IMR-90 (cell line): ENCODE results near the gene IRF4. TPM values are rescaled to one million over a fixed set of nuclear protein-coding genes. Genes with fewer than 3 reads are reported as not detected.

Experiments used
- ATAC-seq: fragments of 200-7000 bp; cut with Tn5 transposase; 2 replicates; pipeline ENCODE4 v1.9.1; 2020; ENCODE audit warnings: low read depth, mild to moderate bottlenecking, moderate library complexity
- BruUV-seq: library from RNA; stranded (reverse); fragments of 400-500 nt; replicated peaks from 2 replicates; lab custom pipeline; 2021; lab: Mats Ljungman, UMichigan
- CTCF ChIA-PET: fragments of 300-600 bp; formaldehyde crosslinking; extraction: SDS; loops from one replicate; lab custom pipeline; 2021; ENCODE audit warnings: antibody characterized with exemption; lab: Yijun Ruan, JAX
- POLR2A ChIA-PET: fragments of 300-600 bp; sonication (Branson Sonifier 250); formaldehyde crosslinking; loops from one replicate; lab custom pipeline; 2022; ENCODE audit warnings: antibody characterized with exemption; ENCODE audit not compliant: unreplicated experiment; lab: Charles Lee
- DNase-seq: peaks from one replicate; pipeline ENCODE4 v3.0.0; 2013
- H2AFZ ChIP-seq: replicated peaks from 2 replicates; pipeline ENCODE3; 2013; ENCODE audit warnings: low read length, mild to moderate bottlenecking; ENCODE audit not compliant: poor library complexity
- H2AK5ac ChIP-seq: 2 replicates; pipeline ENCODE4 v1.6.1; 2013; ENCODE audit warnings: low read depth, low read length, inconsistent platforms
- H2AK9ac ChIP-seq: replicated peaks from 2 replicates; pipeline ENCODE3; 2013; ENCODE audit warnings: mild to moderate bottlenecking, low read depth, low read length, moderate library complexity; ENCODE audit not compliant: poor library complexity
- H2BK120ac ChIP-seq: 2 replicates; pipeline ENCODE4 v1.6.1; 2013; ENCODE audit warnings: low read depth, low read length, inconsistent platforms
- H2BK15ac ChIP-seq: 3 replicates; pipeline ENCODE4 v1.6.1; 2013; ENCODE audit warnings: low read depth, low read length, inconsistent platforms
- H2BK20ac ChIP-seq: 2 replicates; pipeline ENCODE4 v1.6.1; 2013; ENCODE audit warnings: low read depth, mild to moderate bottlenecking, inconsistent platforms, low read length, moderate library complexity
- H2BK5ac ChIP-seq: 2 replicates; pipeline ENCODE4 v1.6.1; 2013; ENCODE audit warnings: mild to moderate bottlenecking, low read depth, low read length, inconsistent platforms; ENCODE audit not compliant: poor library complexity, severe bottlenecking
- H3K14ac ChIP-seq: replicated peaks from 2 replicates; pipeline ENCODE4 v1.6.1; 2013; ENCODE audit warnings: low read depth, low read length, inconsistent platforms
- H3K18ac ChIP-seq: 2 replicates; pipeline ENCODE4 v1.6.1; 2013; ENCODE audit warnings: low read depth, low read length, control low read depth
- H3K23ac ChIP-seq: 2 replicates; pipeline ENCODE4 v1.6.1; 2013; ENCODE audit warnings: low read depth, low read length, inconsistent platforms
- H3K27ac ChIP-seq: 2 replicates; pipeline ENCODE4 v1.5.1; 2013; ENCODE audit warnings: mild to moderate bottlenecking, control low read depth, low read length; ENCODE audit not compliant: insufficient read depth
- H3K27me3 ChIP-seq: 2 replicates; pipeline ENCODE4 v1.6.1; 2013; ENCODE audit warnings: low read length; ENCODE audit not compliant: control insufficient read depth, insufficient read depth
- H3K36me3 ChIP-seq: 2 replicates; pipeline ENCODE4 v1.6.1; 2013; ENCODE audit warnings: low read length, mixed read lengths; ENCODE audit not compliant: control insufficient read depth, insufficient read depth
- H3K4ac ChIP-seq: 2 replicates; pipeline ENCODE4 v1.6.1; 2013; ENCODE audit warnings: low read depth, low read length, inconsistent platforms
- H3K4me1 ChIP-seq: 2 replicates; pipeline ENCODE4 v1.6.1; 2013; ENCODE audit warnings: low read length, mixed read lengths; ENCODE audit not compliant: control insufficient read depth, insufficient read depth
- H3K4me2 ChIP-seq: 2 replicates; pipeline ENCODE4 v1.6.1; 2013; ENCODE audit warnings: low read depth, mild to moderate bottlenecking, control low read depth, low read length, moderate library complexity
- H3K4me3 ChIP-seq: 2 replicates; pipeline ENCODE4 v1.5.1; 2013; ENCODE audit warnings: low read depth, mild to moderate bottlenecking, control low read depth, low read length, moderate library complexity; ENCODE audit not compliant: insufficient read depth
- H3K56ac ChIP-seq: 2 replicates; pipeline ENCODE4 v1.6.1; 2013; ENCODE audit warnings: low read length, inconsistent platforms; ENCODE audit not compliant: insufficient read depth; ENCODE audit errors: extremely low read depth
- H3K79me1 ChIP-seq, 2 experiments: 2 replicates each; pipeline ENCODE4 v1.6.1; 2013; ENCODE audit warnings: low read length in 2 of 2, inconsistent platforms in 1 of 2, low read depth in 1 of 2
- H3K9ac ChIP-seq: 2 replicates; pipeline ENCODE4 v1.6.1; 2013; ENCODE audit warnings: low read depth, low read length, control low read depth
- H3K9me1 ChIP-seq: 2 replicates; pipeline ENCODE4 v1.6.1; 2013; ENCODE audit warnings: low read length, inconsistent platforms; ENCODE audit not compliant: insufficient read depth
- H3K9me3 ChIP-seq: 2 replicates; pipeline ENCODE4 v1.6.1; 2013; ENCODE audit warnings: low read length; ENCODE audit not compliant: control insufficient read depth, insufficient read depth
- H4K20me1 ChIP-seq: 2 replicates; pipeline ENCODE4 v1.6.1; 2013; ENCODE audit warnings: low read length, inconsistent platforms; ENCODE audit not compliant: insufficient read depth
- H4K5ac ChIP-seq: 2 replicates; pipeline ENCODE4 v1.6.1; 2013; ENCODE audit warnings: mild to moderate bottlenecking, low read depth, low read length, control low read depth
- H4K8ac ChIP-seq, 2 experiments: 2 replicates each; pipeline ENCODE4 v1.6.1; 2013; ENCODE audit warnings: low read depth in 2 of 2, low read length in 2 of 2, control low read depth in 1 of 2, inconsistent platforms in 1 of 2
- H4K91ac ChIP-seq: 2 replicates; pipeline ENCODE4 v1.6.1; 2013; ENCODE audit warnings: low read depth, low read length, inconsistent platforms; ENCODE audit not compliant: insufficient read depth
- BHLHE40 ChIP-seq: fragments of 150-350 bp; IDR thresholded peaks from 2 replicates; pipeline ENCODE4 v1.6.1; 2016; ENCODE audit warnings: mild to moderate bottlenecking, low read depth, low read length
- CEBPB ChIP-seq: IDR thresholded peaks from 2 replicates; pipeline ENCODE4 v1.6.1; 2012; ENCODE audit warnings: low read depth, low read length, improper control_type of control experiment
- CTCF ChIP-seq: conservative IDR thresholded peaks from 2 replicates; pipeline ENCODE4 v1.5.1; 2012; ENCODE audit warnings: mild to moderate bottlenecking, low read depth, low read length, improper control_type of control experiment
- FOS ChIP-seq: fragments of 150-350 bp; IDR thresholded peaks from 2 replicates; pipeline ENCODE4 v1.6.1; 2016; ENCODE audit warnings: low read depth, low read length
- MAFK ChIP-seq: IDR thresholded peaks from 2 replicates; pipeline ENCODE4 v1.6.1; 2012; ENCODE audit warnings: low read depth, low read length, improper control_type of control experiment
- WGBS, 2 experiments: methylation state at CpG; one replicate each; pipeline versions ENCODE4 v1.1.5 to v1.1.7; 2013; ENCODE audit warnings: missing lambda C conversion rate in 2 of 2; ENCODE audit not compliant: insufficient read length in 1 of 2; ENCODE audit errors: extremely low coverage in 2 of 2; 5-methylcytosine and 5-hydroxymethylcytosine counted together
- dilution Hi-C: fragments of 300-500 bp; cut with HindIII; formaldehyde crosslinking; loops from one replicate; pipeline ENCODE4 v1.14.3; 2018; ENCODE audit warnings: low sequenced_read_pairs; ENCODE audit not compliant: unreplicated experiment
- in situ Hi-C: fragments of 300-500 bp; cut with MboI; formaldehyde crosslinking; loops from 3 replicates; pipeline ENCODE4 v1.14.3; 2019; ENCODE audit warnings: low sequenced_read_pairs, inconsistent platforms, mixed read lengths
- intact Hi-C: fragments of 100-400 bp; cut with micrococcal nuclease; formaldehyde crosslinking; loops from 2 replicates; pipeline ENCODE4 v1.10.0; 2022
- polyA plus RNA-seq, 3 experiments: library from polyadenylated mRNA; depleted of rRNA; stranded (reverse); fragments of >200 nt; gene quantifications; 2 replicates each; pipeline ENCODE4 v1.2.3, GENCODE V29; 2012; ENCODE audit warnings: low replicate concordance in 1 of 3
- total RNA-seq: library from RNA; depleted of rRNA; stranded (reverse); fragments of >200 nt; gene quantifications from 2 replicates; pipeline ENCODE4 v1.2.3, GENCODE V29; 2012

Gene IRF4
- total and polyA plus RNA-seq, 2 of the 4 experiments (the other 2 are of a cell fraction) = not detected

GRCh38 chr6:422433-423054 is 31.0 kb downstream of the IRF4 start:
- intact Hi-C loops (no loop called here), dilution Hi-C loops (no loop called here), in situ Hi-C loops (no loop called here)
- DNase-seq = peak; percentile 97
- H3K18ac ChIP-seq = no peak overlapping the region; the same call in 1 of the 2 replicates
- H3K4me3 ChIP-seq = no peak overlapping the region
- no peak overlapping the region for H3K4me2 ChIP-seq
- no peak overlapping the region for H2AK5ac ChIP-seq
- peaks cover 5% of the 10 kb centered on the region for H3K9me1 ChIP-seq
- H2BK5ac ChIP-seq = no peak overlapping the region
- no peak overlapping the region for H4K91ac ChIP-seq
- H3K36me3 ChIP-seq = no peaks in the 10 kb centered on the region
- no peak overlapping the region for H2BK15ac ChIP-seq
- no peak overlapping the region for H4K8ac ChIP-seq
- peaks cover 6% of the 10 kb centered on the region for H3K9me3 ChIP-seq
- no peak overlapping the region for H3K4ac ChIP-seq
- no peak overlapping the region for H3K27ac ChIP-seq
- no peak overlapping the region for H3K23ac ChIP-seq
- no peak overlapping the region for H2BK120ac ChIP-seq
- H3K56ac ChIP-seq = no peak overlapping the region
- no peak overlapping the region for H4K5ac ChIP-seq
- 0% methylated on average over 3 of the region's 6 CpGs; no CpG with 5 or more reads in 1 of the 2 experiments for WGBS, 2 experiments
- H3K79me1 ChIP-seq = no peaks in the 10 kb centered on the region
- TF ChIP-seq BHLHE40 (peak; percentile 81), CEBPB (peak; percentile 80), FOS (peak; percentile 82), MAFK (no peak), CTCF (no peak)
- no peak overlapping the region for H3K14ac ChIP-seq
- no peak overlapping the region for H3K9ac ChIP-seq
- ChIA-PET CTCF (interaction anchor here (0.6 kb wide), 1 partner anchor 234 kb away, joined by 3 read pairs; no protein-coding TSS in a partner anchor), POLR2A (interaction anchor here (0.6 kb wide), 1 partner anchor 302 kb away, joined by 5 read pairs; no protein-coding TSS in a partner anchor)
- H2AFZ ChIP-seq = no peak overlapping the region
- no TSS peak for BruUV-seq
- H3K27me3 ChIP-seq = peaks cover 8% of the 10 kb centered on the region
- peak; percentile 97 for ATAC-seq
- peaks cover 6% of the 10 kb centered on the region for H3K4me1 ChIP-seq
- no peak overlapping the region for H2BK20ac ChIP-seq
- no peak overlapping the region for H2AK9ac ChIP-seq
- H4K20me1 ChIP-seq = peaks cover 3% of the 10 kb centered on the region; the same call in 1 of the 2 replicates
